OCI-LY1 (cell line): ENCODE measurements around the gene GALNT16.

Experiments
- H2AFZ ChIP-seq: fragments of 200-600 bp; sonication (generic), shearing (Covaris generic); 2 replicates; pipeline ENCODE4 v1.6.0; 2014; ENCODE audit warnings: antibody characterized with exemption, mild to moderate bottlenecking, low read length
- H3F3A ChIP-seq: fragments of 200-600 bp; sonication (generic), shearing (Covaris generic); 2 replicates; pipeline ENCODE4 v1.6.0; 2014; ENCODE audit warnings: mild to moderate bottlenecking, antibody characterized with exemption, low read length, moderate library complexity; ENCODE audit not compliant: insufficient read depth
- H3K27ac ChIP-seq: fragments of 200-600 bp; sonication (generic); 2 replicates; pipeline ENCODE4 v1.5.1; 2014; ENCODE audit warnings: low read length, mixed run types, mild to moderate bottlenecking, low read depth; ENCODE audit not compliant: poor library complexity, severe bottlenecking
- H3K27me3 ChIP-seq: fragments of 200-600 bp; sonication (generic); 2 replicates; pipeline ENCODE4 v1.6.0; 2014; ENCODE audit warnings: antibody characterized with exemption, mild to moderate bottlenecking, low read length, moderate library complexity; ENCODE audit not compliant: insufficient read depth
- H3K36me3 ChIP-seq: fragments of 200-600 bp; sonication (generic); 2 replicates; pipeline ENCODE4 v1.6.1; 2014; ENCODE audit warnings: mild to moderate bottlenecking, antibody characterized with exemption, low read length, moderate library complexity, mixed read lengths; ENCODE audit not compliant: insufficient read depth
- H3K4me1 ChIP-seq: fragments of 200-600 bp; sonication (generic); 2 replicates; pipeline ENCODE4 v1.5.1; 2014; ENCODE audit warnings: mild to moderate bottlenecking, low read length, moderate library complexity; ENCODE audit not compliant: insufficient read depth, severe bottlenecking
- H3K4me2 ChIP-seq: fragments of 200-600 bp; sonication (generic), shearing (Covaris generic); 2 replicates; pipeline ENCODE4 v1.6.1; 2014; ENCODE audit warnings: low read length
- H3K4me3 ChIP-seq: fragments of 200-600 bp; sonication (generic); 2 replicates; pipeline ENCODE4 v1.5.1; 2014; ENCODE audit warnings: low read length, low read depth, mild to moderate bottlenecking, mixed read lengths; ENCODE audit not compliant: poor library complexity, severe bottlenecking
- H3K79me2 ChIP-seq: fragments of 200-600 bp; shearing (Covaris generic); 2 replicates; pipeline ENCODE4 v1.6.1; 2016; ENCODE audit warnings: mixed run types, low read length, mixed read lengths; ENCODE audit not compliant: insufficient read depth
- H3K9ac ChIP-seq: fragments of 200-600 bp; sonication (generic), shearing (Covaris generic); 2 replicates; pipeline ENCODE4 v1.6.1; 2014; ENCODE audit warnings: mild to moderate bottlenecking, low read length, mixed read lengths
- H3K9me2 ChIP-seq: fragments of 200-600 bp; sonication (generic), shearing (Covaris generic); 2 replicates; pipeline ENCODE4 v1.6.1; 2014; ENCODE audit warnings: low read depth, mild to moderate bottlenecking, low read length, mixed read lengths
- H3K9me3 ChIP-seq: fragments of 200-600 bp; shearing (Covaris generic); 2 replicates; pipeline ENCODE4 v1.6.1; 2014; ENCODE audit warnings: low read length, mixed read lengths
- H4K20me1 ChIP-seq: fragments of 200-600 bp; sonication (generic), shearing (Covaris generic); 2 replicates; pipeline ENCODE4 v1.6.0; 2016; ENCODE audit warnings: mild to moderate bottlenecking, low read length; ENCODE audit not compliant: insufficient read depth
- EZH2 ChIP-seq: fragments of 200-600 bp; sonication (generic), shearing (Covaris generic); IDR thresholded peaks from 2 replicates; pipeline ENCODE4 v1.8.0; 2017; ENCODE audit warnings: borderline replicate concordance, mixed run types, mild to moderate bottlenecking, antibody characterized with exemption, low read length, moderate library complexity, mixed read lengths
- TF ChIP-seq, protein P1 (sequence below): fragments of 200-600 bp; sonication (generic), shearing (Covaris generic); IDR thresholded peaks from 2 replicates; pipeline ENCODE4 v1.5.1; 2017; ENCODE audit warnings: mild to moderate bottlenecking, antibody characterized with exemption, low read length, moderate library complexity, mixed read lengths

The GALNT16 gene

DNA sequence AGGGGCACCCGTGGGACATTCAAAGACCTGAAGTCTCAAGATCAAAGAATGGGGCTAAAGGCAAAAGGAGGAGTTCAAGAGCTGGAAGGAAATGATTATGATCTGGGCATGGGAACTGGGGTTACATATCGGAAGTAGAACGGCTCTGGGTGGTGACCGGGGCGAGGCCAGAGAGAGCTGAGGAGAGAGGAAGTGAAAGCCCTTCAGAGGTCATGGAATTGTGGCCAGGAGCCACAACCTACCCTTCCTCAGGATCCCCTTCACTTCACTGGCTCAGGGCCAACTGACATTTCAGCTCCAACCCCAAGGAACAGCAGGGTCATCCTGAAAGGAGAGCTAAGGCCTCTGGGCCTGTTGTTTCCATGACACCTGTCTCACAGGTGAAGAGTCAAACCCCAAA, 57.8 kb downstream of the GALNT16 start:
- H2AFZ ChIP-seq = no peak overlapping the region
- H3K4me2 ChIP-seq = no peak overlapping the region
- no peaks in the 10 kb centered on the region for H3K9me2 ChIP-seq
- no peaks in the 10 kb centered on the region for H3K4me1 ChIP-seq
- no peak overlapping the region for H3K9ac ChIP-seq
- no peaks in the 10 kb centered on the region for H4K20me1 ChIP-seq
- no peak overlapping the region for H3K27ac ChIP-seq
- H3K27me3 ChIP-seq = no peaks in the 10 kb centered on the region; the same call in 1 of the 2 replicates
- no peak for TF ChIP-seq EZH2
- TF ChIP-seq, protein P1, sequence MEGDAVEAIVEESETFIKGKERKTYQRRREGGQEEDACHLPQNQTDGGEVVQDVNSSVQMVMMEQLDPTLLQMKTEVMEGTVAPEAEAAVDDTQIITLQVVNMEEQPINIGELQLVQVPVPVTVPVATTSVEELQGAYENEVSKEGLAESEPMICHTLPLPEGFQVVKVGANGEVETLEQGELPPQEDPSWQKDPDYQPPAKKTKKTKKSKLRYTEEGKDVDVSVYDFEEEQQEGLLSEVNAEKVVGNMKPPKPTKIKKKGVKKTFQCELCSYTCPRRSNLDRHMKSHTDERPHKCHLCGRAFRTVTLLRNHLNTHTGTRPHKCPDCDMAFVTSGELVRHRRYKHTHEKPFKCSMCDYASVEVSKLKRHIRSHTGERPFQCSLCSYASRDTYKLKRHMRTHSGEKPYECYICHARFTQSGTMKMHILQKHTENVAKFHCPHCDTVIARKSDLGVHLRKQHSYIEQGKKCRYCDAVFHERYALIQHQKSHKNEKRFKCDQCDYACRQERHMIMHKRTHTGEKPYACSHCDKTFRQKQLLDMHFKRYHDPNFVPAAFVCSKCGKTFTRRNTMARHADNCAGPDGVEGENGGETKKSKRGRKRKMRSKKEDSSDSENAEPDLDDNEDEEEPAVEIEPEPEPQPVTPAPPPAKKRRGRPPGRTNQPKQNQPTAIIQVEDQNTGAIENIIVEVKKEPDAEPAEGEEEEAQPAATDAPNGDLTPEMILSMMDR = no peak
- H3K79me2 ChIP-seq = no peaks in the 10 kb centered on the region
- no peaks in the 10 kb centered on the region for H3K9me3 ChIP-seq
- no peaks in the 10 kb centered on the region for H3F3A ChIP-seq
- H3K36me3 ChIP-seq = no peaks in the 10 kb centered on the region
- no peak overlapping the region for H3K4me3 ChIP-seq

DNA sequence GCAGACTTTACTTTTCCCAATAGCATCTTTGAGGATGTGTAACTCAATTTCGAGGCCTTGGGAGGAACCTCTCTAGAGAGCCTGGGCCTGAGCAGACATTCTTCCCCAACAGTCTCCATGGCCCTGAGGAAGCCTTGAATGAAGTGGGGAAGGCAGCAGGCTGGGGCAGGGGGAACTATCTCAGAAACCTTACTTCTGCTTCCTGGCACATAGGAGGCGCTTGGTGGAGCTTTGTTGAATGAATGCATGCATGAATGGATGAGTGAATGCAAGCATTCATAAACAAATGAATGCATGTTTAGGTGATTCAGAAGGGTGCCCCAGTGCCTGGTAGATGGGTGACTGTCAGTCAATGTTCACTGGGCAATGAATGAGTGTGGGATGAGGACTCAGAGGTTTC, 58.3 kb downstream of the GALNT16 start:
- TF ChIP-seq, protein P1 = no peak
- Histone ChIP-seq H3K4me3 (no peak overlapping the region), H3K27me3 (no peaks in the 10 kb centered on the region; the same call in 1 of the 2 replicates)

DNA sequence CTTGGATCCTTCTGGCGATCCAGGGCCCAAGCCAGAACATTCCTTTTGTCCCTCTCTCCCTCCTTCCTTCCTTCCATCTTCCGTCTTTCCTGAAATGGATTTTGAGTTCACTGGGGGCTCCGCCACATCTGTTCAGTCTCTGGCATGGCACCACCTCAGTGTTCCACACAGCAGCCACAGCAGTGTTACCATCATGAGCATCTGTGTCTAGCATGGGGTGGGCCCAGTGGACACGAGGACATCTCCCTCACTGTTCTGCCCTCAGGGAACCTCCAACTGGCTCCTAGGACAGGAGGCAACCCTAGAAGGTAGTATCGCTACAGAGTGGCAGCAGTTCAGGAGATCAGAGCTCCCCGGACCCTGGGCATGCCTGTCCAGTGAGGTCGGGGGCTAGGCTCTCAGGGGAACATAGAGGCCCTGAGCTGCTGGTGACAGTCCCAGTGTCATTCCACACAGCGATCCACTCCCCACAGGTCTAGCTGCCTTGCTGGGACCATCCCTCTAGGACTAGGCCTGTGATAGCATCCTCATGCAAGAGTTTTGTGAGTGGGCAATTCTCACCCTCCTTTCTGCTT, 59.0 kb downstream of the GALNT16 start:
- H4K20me1 ChIP-seq = no peaks in the 10 kb centered on the region
- no peak overlapping the region for H2AFZ ChIP-seq
- no peak for TF ChIP-seq EZH2
- TF ChIP-seq, protein P1 = no peak

More for the DNA sequence above, 58.3 kb downstream of the GALNT16 start:
- H3K4me1 ChIP-seq = no peaks in the 10 kb centered on the region
- no peaks in the 10 kb centered on the region for H3F3A ChIP-seq
- no peaks in the 10 kb centered on the region for H4K20me1 ChIP-seq
- H3K36me3 ChIP-seq = no peaks in the 10 kb centered on the region
- H3K27ac ChIP-seq = no peak overlapping the region
- H3K9me2 ChIP-seq = no peaks in the 10 kb centered on the region
- no peak overlapping the region for H3K9ac ChIP-seq
- no peaks in the 10 kb centered on the region for H3K79me2 ChIP-seq
- H3K4me2 ChIP-seq = no peak overlapping the region
- H2AFZ ChIP-seq = no peak overlapping the region
- H3K9me3 ChIP-seq = no peaks in the 10 kb centered on the region

More for the DNA sequence above, 59.0 kb downstream of the GALNT16 start:
- Histone ChIP-seq H3K27ac (no peak overlapping the region), H3K4me1 (no peaks in the 10 kb centered on the region), H3K4me3 (no peak overlapping the region), H3K9me2 (no peaks in the 10 kb centered on the region), H3K27me3 (no peaks in the 10 kb centered on the region; the same call in 1 of the 2 replicates), H3K9me3 (no peaks in the 10 kb centered on the region), H3K4me2 (no peak overlapping the region), H3K9ac (no peak overlapping the region), H3F3A (no peaks in the 10 kb centered on the region), H3K36me3 (no peaks in the 10 kb centered on the region), H3K79me2 (no peaks in the 10 kb centered on the region)
